Measurements from ENCODE around the gene RFTN2. TPM values are rescaled to one million over a fixed set of nuclear protein-coding genes. Genes with fewer than 3 reads are reported as not detected.
A peak's percentile ranks its signal among the peaks of the same experiment; 100 is the strongest.

RFTN2 gene
- total and polyA plus RNA-seq, 4 donors: 0.40 to 22.6 (median 2.0) TPM

DNA sequence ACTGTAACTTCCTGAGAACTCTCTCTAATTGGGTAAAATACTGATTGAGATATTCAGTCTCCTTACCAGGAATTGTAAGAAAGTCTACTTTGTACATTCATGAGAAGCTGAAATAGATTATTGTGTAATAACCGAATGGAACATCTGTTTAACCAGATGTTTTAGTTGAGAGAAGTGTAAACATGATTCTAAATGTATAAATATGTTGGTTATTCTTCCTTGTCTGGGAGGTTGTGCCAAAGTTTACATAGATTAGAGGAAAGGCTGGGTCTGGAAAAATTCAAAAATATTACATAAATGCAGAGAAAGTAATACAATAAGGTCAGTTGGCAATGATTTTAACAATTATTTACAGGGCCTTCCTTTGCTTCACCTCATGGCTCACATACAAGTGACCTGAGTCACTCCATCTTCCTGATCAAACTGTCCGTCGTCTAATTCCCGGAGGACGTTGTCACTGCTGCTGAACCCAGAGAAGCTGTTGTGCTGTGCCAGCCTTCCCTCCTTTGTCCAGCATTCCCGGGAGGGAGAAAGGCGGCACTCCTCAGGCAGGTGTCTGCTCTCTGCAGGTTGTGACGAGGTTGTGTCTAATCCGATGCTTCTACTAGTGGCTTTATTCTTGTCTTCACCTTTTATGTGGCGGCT is 103.6 kb downstream of the RFTN2 start:
- Histone ChIP-seq H3K36me3 (ENCODE audit: control insufficient read depth in 4 of 4, insufficient read depth in 4 of 4, low read length in 4 of 4) (peaks cover 0 to 3% (median 1%) of the 10 kb centered on the region in 4 donors), H3K4me3 (no peak overlapping the region), H3K4me1 (ENCODE audit: control insufficient read depth in 5 of 5, insufficient read depth in 5 of 5, low read length in 5 of 5) (peaks cover 0 to 14% (median 0%) of the 10 kb centered on the region in 5 donors), H3K27me3 (ENCODE audit: control insufficient read depth in 3 of 3, insufficient read depth in 3 of 3, low read length in 2 of 3) (no peaks in the 10 kb centered on the region), H3K27ac (ENCODE audit: low read depth in 1 of 2, low read length in 1 of 2) (no peak overlapping the region), H3K9ac (ENCODE audit: insufficient read depth in 1 of 2, low read length in 2 of 2) (no peak overlapping the region), H3K9me3 (ENCODE audit: control insufficient read depth in 4 of 4, insufficient read depth in 3 of 4, low read length in 3 of 4) (peaks cover 0 to 5% (median 2%) of the 10 kb centered on the region in 4 donors)
- WGBS, 2 donors: 76 to 78% methylated on average over 10 of the region's 10 CpGs
- ATAC-seq (ENCODE audit: insufficient read depth, low FRiP score) (no peak), DNase-seq (peak; percentile 25 to 74 (median 70))
- no peak for TF ChIP-seq CTCF (IDR thresholded peaks at IDR 0.05; ENCODE audit: control extremely low read depth, extremely low read depth)

DNA sequence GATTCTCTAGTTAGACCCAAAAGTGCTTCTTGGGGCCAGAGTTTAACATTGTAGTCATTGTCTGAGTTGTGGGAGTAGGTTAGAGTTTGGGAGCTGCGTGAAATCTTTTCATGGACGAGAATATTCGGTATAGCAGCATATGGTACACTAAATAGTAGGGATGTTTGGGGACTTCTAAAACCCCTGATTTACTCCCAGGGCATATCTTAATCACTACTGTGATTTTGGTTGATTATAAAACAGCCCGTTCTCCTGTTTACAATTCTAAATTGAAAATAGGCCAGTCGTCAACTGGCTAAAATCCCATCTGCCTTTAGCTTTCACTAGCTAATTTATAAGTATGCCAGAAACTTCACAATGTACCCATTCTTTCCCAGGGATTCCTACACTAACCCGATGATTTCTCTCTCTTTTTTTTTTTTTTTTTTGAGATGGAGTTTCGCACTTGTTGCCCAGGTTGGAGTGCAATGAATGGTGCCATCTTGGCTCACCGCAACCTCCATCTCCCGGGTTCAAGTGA is 115.2 kb downstream of the RFTN2 start:
- no peak for TF ChIP-seq CTCF (IDR thresholded peaks at IDR 0.05; ENCODE audit: control extremely low read depth, extremely low read depth)

GRCh38 chr2:197559681-197560080 is 115.7 kb downstream of the RFTN2 start:
- no peak overlapping the region for H3K27ac ChIP-seq (ENCODE audit: low read depth in 1 of 2, low read length in 1 of 2)
- WGBS, 2 donors: 97% methylated on average over 5 of the region's 5 CpGs
- no peaks in the 10 kb centered on the region for H3K27me3 ChIP-seq (ENCODE audit: control insufficient read depth in 3 of 3, insufficient read depth in 3 of 3, low read length in 2 of 3)
- no peak overlapping the region for H3K9ac ChIP-seq (ENCODE audit: insufficient read depth in 1 of 2, low read length in 2 of 2)
- H3K4me1 ChIP-seq (ENCODE audit: control insufficient read depth in 5 of 5, insufficient read depth in 5 of 5, low read length in 5 of 5): peaks cover 0 to 5% (median 0%) of the 10 kb centered on the region in 5 donors
- ATAC-seq (ENCODE audit: insufficient read depth, low FRiP score) (no peak), DNase-seq (no peak)
- no peak for TF ChIP-seq CTCF (IDR thresholded peaks at IDR 0.05; ENCODE audit: control extremely low read depth, extremely low read depth)
- H3K9me3 ChIP-seq (ENCODE audit: control insufficient read depth in 4 of 4, insufficient read depth in 3 of 4, low read length in 3 of 4): no peaks in the 10 kb centered on the region
- H3K36me3 ChIP-seq (ENCODE audit: control insufficient read depth in 4 of 4, insufficient read depth in 4 of 4, low read length in 4 of 4): peaks cover 0 to 6% (median under 1%) of the 10 kb centered on the region in 4 donors
- H3K4me3 ChIP-seq: no peak overlapping the region

More for the DNA sequence above, 115.2 kb downstream of the RFTN2 start:
- no peak overlapping the region for H3K9ac ChIP-seq (ENCODE audit: insufficient read depth in 1 of 2, low read length in 2 of 2)
- no peak overlapping the region for H3K4me3 ChIP-seq
- WGBS, 2 donors: 95 to 97% methylated on average over 9 of the region's 9 CpGs
- no peaks in the 10 kb centered on the region for H3K9me3 ChIP-seq (ENCODE audit: control insufficient read depth in 4 of 4, insufficient read depth in 3 of 4, low read length in 3 of 4)
- DNase-seq: no peak
- H3K4me1 ChIP-seq (ENCODE audit: control insufficient read depth in 5 of 5, insufficient read depth in 5 of 5, low read length in 5 of 5): peaks cover 0 to 5% (median 0%) of the 10 kb centered on the region in 5 donors
- no peak for ATAC-seq (ENCODE audit: insufficient read depth, low FRiP score)
- no peaks in the 10 kb centered on the region for H3K27me3 ChIP-seq (ENCODE audit: control insufficient read depth in 3 of 3, insufficient read depth in 3 of 3, low read length in 2 of 3)
- peaks cover 0 to 2% (median under 1%) of the 10 kb centered on the region in 4 donors for H3K36me3 ChIP-seq (ENCODE audit: control insufficient read depth in 4 of 4, insufficient read depth in 4 of 4, low read length in 4 of 4)
- H3K27ac ChIP-seq (ENCODE audit: low read depth in 1 of 2, low read length in 1 of 2): no peak overlapping the region
